Measurements from ENCODE around the gene PAK6. TPM values are rescaled to one million over a fixed set of nuclear protein-coding genes. Genes with fewer than 3 reads are reported as not detected.

The PAK6 gene
- polyA plus RNA-seq, 3 donors: 0.03 TPM; not detected in 2

DNA sequence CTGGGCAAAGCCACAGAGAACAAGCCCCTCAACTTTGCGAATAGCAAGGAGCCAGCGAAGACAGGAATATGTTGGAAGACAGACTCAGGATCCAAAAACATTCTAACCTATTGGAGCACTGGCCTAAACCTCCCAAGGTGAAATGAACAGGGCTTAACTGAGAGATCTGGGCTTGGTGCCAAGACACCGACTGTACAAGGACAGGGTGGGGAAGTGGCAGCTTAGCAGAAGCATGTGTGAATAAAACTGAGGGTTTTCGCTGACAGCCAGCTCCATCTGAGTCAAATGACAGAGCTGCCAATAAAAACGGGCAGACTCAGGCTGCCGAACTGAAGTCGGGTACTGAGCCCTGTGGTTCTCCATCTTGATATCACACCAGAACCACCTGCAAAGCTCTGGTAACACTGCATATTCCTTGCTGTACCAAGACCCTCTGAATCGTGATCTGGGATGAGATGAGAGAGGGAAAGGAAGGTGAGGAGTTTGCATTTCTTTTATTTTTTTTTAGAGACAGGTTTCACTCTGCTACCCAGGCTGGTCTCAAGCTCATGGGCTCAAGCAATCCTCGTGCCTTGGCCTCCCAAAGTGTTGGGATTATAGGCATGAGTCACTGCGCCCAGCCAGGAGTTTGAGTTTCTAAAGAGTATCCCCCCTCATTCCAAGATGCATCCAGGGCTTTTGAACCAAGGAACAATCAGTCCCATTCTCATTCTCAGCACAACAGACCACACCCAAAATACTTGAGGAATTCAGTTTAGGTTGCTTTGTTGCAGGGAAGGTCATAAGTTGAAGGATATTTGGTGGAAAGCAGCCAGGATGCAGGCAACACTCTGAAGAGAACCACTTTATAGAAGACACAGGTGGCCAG, 74.9 kb downstream of the PAK6 start:
- H3K9ac ChIP-seq (ENCODE audit: insufficient read depth, low read length, poor library complexity, severe bottlenecking): no peak overlapping the region
- H4K20me1 ChIP-seq (ENCODE audit: insufficient read depth, low read length): peaks cover 4% of the 10 kb centered on the region
- peak; percentile 59 to 68 (median 64) for DNase-seq
- Mint-ChIP-seq H3K36me3 (peaks cover 0 to 2% of the 10 kb centered on the region in 2 donors), H3K4me3 (peak overlapping the region in 1 of 2 donors; percentile 59), H3K27ac (peak overlapping the region in 4 of 7 donors; percentile 35 to 83 (median 75)), H3K9me3 (no peaks in the 10 kb centered on the region), H3K4me1 (peaks cover 35% of the 10 kb centered on the region), H3K27me3 (ENCODE audit: low read depth in 3 of 3) (peaks cover 15 to 21% (median 16%) of the 10 kb centered on the region in 3 donors)
- peaks cover 10% of the 10 kb centered on the region for H3K79me2 ChIP-seq (ENCODE audit: insufficient read depth, low read length)
- H2AFZ ChIP-seq (ENCODE audit: insufficient read depth, low read depth, low read length, poor library complexity, severe bottlenecking): no peak overlapping the region
- peak overlapping the region; percentile 3 for H3K4me2 ChIP-seq (replicated peaks; ENCODE audit: extremely low read depth, low read length, poor library complexity, severe bottlenecking)
- TF ChIP-seq, protein P1, sequence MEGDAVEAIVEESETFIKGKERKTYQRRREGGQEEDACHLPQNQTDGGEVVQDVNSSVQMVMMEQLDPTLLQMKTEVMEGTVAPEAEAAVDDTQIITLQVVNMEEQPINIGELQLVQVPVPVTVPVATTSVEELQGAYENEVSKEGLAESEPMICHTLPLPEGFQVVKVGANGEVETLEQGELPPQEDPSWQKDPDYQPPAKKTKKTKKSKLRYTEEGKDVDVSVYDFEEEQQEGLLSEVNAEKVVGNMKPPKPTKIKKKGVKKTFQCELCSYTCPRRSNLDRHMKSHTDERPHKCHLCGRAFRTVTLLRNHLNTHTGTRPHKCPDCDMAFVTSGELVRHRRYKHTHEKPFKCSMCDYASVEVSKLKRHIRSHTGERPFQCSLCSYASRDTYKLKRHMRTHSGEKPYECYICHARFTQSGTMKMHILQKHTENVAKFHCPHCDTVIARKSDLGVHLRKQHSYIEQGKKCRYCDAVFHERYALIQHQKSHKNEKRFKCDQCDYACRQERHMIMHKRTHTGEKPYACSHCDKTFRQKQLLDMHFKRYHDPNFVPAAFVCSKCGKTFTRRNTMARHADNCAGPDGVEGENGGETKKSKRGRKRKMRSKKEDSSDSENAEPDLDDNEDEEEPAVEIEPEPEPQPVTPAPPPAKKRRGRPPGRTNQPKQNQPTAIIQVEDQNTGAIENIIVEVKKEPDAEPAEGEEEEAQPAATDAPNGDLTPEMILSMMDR (IDR thresholded peaks at IDR 0.05): no peak
- peaks cover 4 to 10% of the 10 kb centered on the region in 2 donors for H3K27me3 ChIP-seq (ENCODE audit: control insufficient read depth in 2 of 2, insufficient read depth in 2 of 2, low read length in 2 of 2)
- H3K27ac ChIP-seq (ENCODE audit: low read depth in 1 of 2, low read length in 2 of 2): no peak overlapping the region
- peaks cover 28% of the 10 kb centered on the region in 2 donors for H3K4me1 ChIP-seq (ENCODE audit: control insufficient read depth in 1 of 2, insufficient read depth in 2 of 2, low read length in 2 of 2)
- no peak overlapping the region for H3K4me3 ChIP-seq (replicated peaks in 1 of 3; ENCODE audit: low read depth in 2 of 3, low read length in 3 of 3)
- no peaks in the 10 kb centered on the region for H3K36me3 ChIP-seq (replicated peaks in 1 of 2; ENCODE audit: control insufficient read depth in 1 of 2, insufficient read depth in 2 of 2, low read length in 2 of 2)
- no peaks in the 10 kb centered on the region for H3K9me3 ChIP-seq (replicated peaks in 1 of 2; ENCODE audit: control insufficient read depth in 1 of 2, insufficient read depth in 1 of 2, low read length in 2 of 2)
- WGBS (ENCODE audit: insufficient coverage): 29% methylated on average over 9 of the region's 10 CpGs
- intact Hi-C loops (cut with micrococcal nuclease): loop anchor here (5.0 kb wide), 1 partner anchor 36 kb away; no protein-coding TSS in a partner anchor

DNA sequence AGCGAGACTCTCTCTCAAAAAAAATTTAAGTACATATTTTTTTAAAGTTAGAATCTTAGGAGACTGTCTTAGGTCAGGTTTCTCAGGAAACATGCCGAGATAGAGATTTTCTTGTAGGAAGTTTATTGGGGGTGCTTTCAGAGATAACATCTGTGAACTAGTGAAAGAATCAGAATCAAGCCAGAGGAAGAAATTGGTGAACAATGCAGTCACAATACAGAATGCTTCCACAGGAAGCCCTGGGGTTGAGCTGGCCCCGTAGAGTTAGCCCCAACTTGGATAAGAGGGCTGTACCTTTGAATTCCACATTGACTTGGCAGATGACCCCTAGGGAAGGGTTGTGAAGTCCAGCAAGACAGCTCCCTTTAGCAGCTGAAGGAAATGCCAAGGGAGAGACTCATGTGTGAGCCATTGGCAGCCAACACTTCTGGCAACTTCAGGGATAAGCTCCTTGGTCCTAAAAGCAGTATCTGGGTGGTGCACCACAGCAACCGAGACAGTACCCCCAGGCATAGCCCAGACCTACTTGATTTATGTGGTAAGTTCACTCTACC, 75.9 kb downstream of the PAK6 start:
- no peak overlapping the region for H3K9ac ChIP-seq (ENCODE audit: insufficient read depth, low read length, poor library complexity, severe bottlenecking)
- no peak overlapping the region for H3K27ac ChIP-seq (ENCODE audit: low read depth in 1 of 2, low read length in 2 of 2)
- no peak overlapping the region for H3K4me2 ChIP-seq (replicated peaks; ENCODE audit: extremely low read depth, low read length, poor library complexity, severe bottlenecking)
- peaks cover 1% of the 10 kb centered on the region for H3K79me2 ChIP-seq (ENCODE audit: insufficient read depth, low read length)
- no peak overlapping the region for H2AFZ ChIP-seq (ENCODE audit: insufficient read depth, low read depth, low read length, poor library complexity, severe bottlenecking)
- H3K4me3 ChIP-seq (replicated peaks in 1 of 3; ENCODE audit: low read depth in 2 of 3, low read length in 3 of 3): no peak overlapping the region
- Mint-ChIP-seq H3K9me3 (no peaks in the 10 kb centered on the region), H3K36me3 (peaks cover 0 to 2% of the 10 kb centered on the region in 2 donors), H3K27me3 (ENCODE audit: low read depth in 3 of 3) (peaks cover 15 to 21% (median 16%) of the 10 kb centered on the region in 3 donors), H3K4me1 (peaks cover 24% of the 10 kb centered on the region), H3K27ac (no peak overlapping the region), H3K4me3 (no peak overlapping the region)
- 0% methylated on average over 2 of the region's 4 CpGs for WGBS (ENCODE audit: insufficient coverage)
- TF ChIP-seq, protein P1 (IDR thresholded peaks at IDR 0.05): no peak
- H3K4me1 ChIP-seq (ENCODE audit: control insufficient read depth in 1 of 2, insufficient read depth in 2 of 2, low read length in 2 of 2): peaks cover 17% of the 10 kb centered on the region in 2 donors
- no peaks in the 10 kb centered on the region for H3K9me3 ChIP-seq (replicated peaks in 1 of 2; ENCODE audit: control insufficient read depth in 1 of 2, insufficient read depth in 1 of 2, low read length in 2 of 2)
- no peaks in the 10 kb centered on the region for H3K36me3 ChIP-seq (replicated peaks in 1 of 2; ENCODE audit: control insufficient read depth in 1 of 2, insufficient read depth in 2 of 2, low read length in 2 of 2)
- no peak for DNase-seq
- H3K27me3 ChIP-seq (ENCODE audit: control insufficient read depth in 2 of 2, insufficient read depth in 2 of 2, low read length in 2 of 2): peaks cover 4 to 10% of the 10 kb centered on the region in 2 donors
- intact Hi-C loops (cut with micrococcal nuclease): loop anchor here (5.0 kb wide), 1 partner anchor 37 kb away; no protein-coding TSS in a partner anchor
- no peaks in the 10 kb centered on the region for H4K20me1 ChIP-seq (ENCODE audit: insufficient read depth, low read length)
